HepG2 (cell line): ENCODE data around the gene TOX2. TPM values are rescaled to one million over a fixed set of nuclear protein-coding genes. Genes with fewer than 3 reads are reported as not detected.

Experiments used
- ATAC-seq: fragments of 200-7000 bp; cut with Tn5 transposase; 3 replicates; pipeline ENCODE4 v1.9.1; 2020; ENCODE audit warnings: mild to moderate bottlenecking, moderate library complexity
- BruUV-seq: library from RNA; stranded (reverse); fragments of 400-500 nt; replicated peaks from 2 replicates; lab custom pipeline; 2021; lab: Mats Ljungman, UMichigan
- CTCF ChIA-PET: fragments of 300-600 bp; formaldehyde crosslinking; extraction: SDS; loops from one replicate; lab custom pipeline; 2021; ENCODE audit warnings: low total read pairs, inconsistent platforms, low intra/inter-chr PET ratio; lab: Yijun Ruan, JAX
- POLR2A ChIA-PET: fragments of 350-600 bp; sonication (Branson Sonifier 250); formaldehyde crosslinking; loops from one replicate; lab custom pipeline; 2020; ENCODE audit warnings: antibody characterized with exemption, inconsistent platforms; lab: Yijun Ruan, JAX
- DNase-seq: peaks from one replicate; pipeline ENCODE4 v3.0.0-alpha.2; 2015; ENCODE audit warnings: low spot score
- FAIRE-seq: peaks from 3 replicates; lab custom pipeline; 2011; peaks lifted over from hg19 to GRCh38; lab: Jason Lieb, UNC
- H2AFZ ChIP-seq: one replicate; pipeline ENCODE4 v1.6.1; 2011; ENCODE audit warnings: low read length, inconsistent platforms
- H3K27ac ChIP-seq: fragments of 300-600 bp; 3 replicates; pipeline ENCODE4 v1.8.0; 2011; ENCODE audit warnings: mixed run types, mild to moderate bottlenecking, mixed read lengths, low read length, inconsistent platforms; ENCODE audit not compliant: insufficient read depth; ENCODE audit errors: extremely low read length
- H3K27me3 ChIP-seq, 2 experiments: fragments of 200-600 bp in 1 of 2; 2 replicates in 1 of 2; 3 replicates in 1 of 2; pipeline versions ENCODE4 v1.6.0 to v1.8.0; 2011; ENCODE audit warnings: low read length in 2 of 2, mild to moderate bottlenecking in 2 of 2, moderate library complexity in 2 of 2, inconsistent platforms in 1 of 2; ENCODE audit not compliant: insufficient read depth in 2 of 2, control insufficient read depth in 1 of 2
- H3K36me3 ChIP-seq, 2 experiments: fragments of 200-600 bp in 1 of 2; replicated peaks in 1 of 2; 2 replicates in 1 of 2; 3 replicates in 1 of 2; pipeline versions ENCODE4 v1.5.1 to v1.8.0; 2011; ENCODE audit warnings: low read length in 2 of 2, inconsistent platforms in 1 of 2; ENCODE audit not compliant: insufficient read depth in 2 of 2, control insufficient read depth in 1 of 2
- H3K4me1 ChIP-seq: 2 replicates; pipeline ENCODE4 v1.5.1; 2012; ENCODE audit warnings: low read length, inconsistent platforms; ENCODE audit not compliant: insufficient read depth
- H3K4me2 ChIP-seq: 2 replicates; pipeline ENCODE4 v1.6.0; 2011; ENCODE audit warnings: low read depth, low read length, inconsistent platforms
- H3K4me3 ChIP-seq, 3 experiments: fragments of 200-600 bp in 1 of 3; sonication (generic), shearing (Covaris generic) in 1 of 3; replicated peaks in 1 of 3; 2 replicates each; pipeline ENCODE4 v1.5.1; 2011 to 2016; ENCODE audit warnings: low read length in 3 of 3, inconsistent platforms in 2 of 3, low read depth in 2 of 3, mild to moderate bottlenecking in 2 of 3, control low read depth in 1 of 3, mixed read lengths in 1 of 3; ENCODE audit not compliant: insufficient read depth in 1 of 3
- H3K79me2 ChIP-seq: one replicate; pipeline ENCODE4 v1.6.1; 2011; ENCODE audit warnings: low read length, inconsistent platforms; ENCODE audit not compliant: insufficient read depth
- H3K9ac ChIP-seq: 2 replicates; pipeline ENCODE4 v1.6.0; 2011; ENCODE audit warnings: mild to moderate bottlenecking, low read depth, low read length, inconsistent platforms; ENCODE audit not compliant: insufficient read depth
- H3K9me3 ChIP-seq: 2 replicates; pipeline ENCODE4 v1.5.1; 2012; ENCODE audit warnings: mild to moderate bottlenecking, low read length
- H4K20me1 ChIP-seq: 2 replicates; pipeline ENCODE4 v1.6.0; 2011; ENCODE audit warnings: inconsistent platforms, mild to moderate bottlenecking, low read length, moderate library complexity; ENCODE audit not compliant: insufficient read depth
- BORCS8-MEF2B ChIP-seq: sonication (generic); formaldehyde crosslinking; IDR thresholded peaks from 2 replicates; pipeline ENCODE4 v1.8.0; 2022; ENCODE audit warnings: mild to moderate bottlenecking, missing genetic modification reagents
- GZF1 ChIP-seq: sonication (generic); formaldehyde crosslinking; IDR thresholded peaks from 2 replicates; pipeline ENCODE4 v1.5.1; 2020; ENCODE audit warnings: mild to moderate bottlenecking, missing genetic modification reagents
- IRF2 ChIP-seq: IDR thresholded peaks from 2 replicates; pipeline ENCODE4 v1.6.1; 2018; ENCODE audit warnings: missing genetic modification reagents, missing compliant biosample characterization
- KDM2A ChIP-seq: sonication (generic); formaldehyde crosslinking; IDR thresholded peaks from 2 replicates; pipeline ENCODE4 v1.4.0; 2020; ENCODE audit warnings: low read depth, missing genetic modification reagents, borderline replicate concordance
- NBN ChIP-seq: fragments of 450-650 bp; conservative IDR thresholded peaks from 2 replicates; pipeline ENCODE4 v1.6.1; 2017
- NONO ChIP-seq, 2 experiments: fragments of 450-650 bp in 1 of 2; sonication (generic) in 1 of 2; formaldehyde crosslinking in 1 of 2; IDR thresholded peaks in 1 of 2; conservative IDR thresholded peaks in 1 of 2; 2 replicates each; pipeline versions ENCODE4 v1.6.1 to v1.8.0; 2017 to 2022; ENCODE audit warnings: mild to moderate bottlenecking in 1 of 2, missing genetic modification reagents in 1 of 2, moderate library complexity in 1 of 2
- PHF8 ChIP-seq: sonication (generic); formaldehyde crosslinking; IDR thresholded peaks from 2 replicates; pipeline ENCODE4 v1.5.0; 2020; ENCODE audit warnings: missing genetic modification reagents
- RELA ChIP-seq: sonication (generic); formaldehyde crosslinking; IDR thresholded peaks from 2 replicates; pipeline ENCODE4 v1.4.0; 2020; ENCODE audit warnings: missing genetic modification reagents
- REXO4 ChIP-seq: sonication (generic); formaldehyde crosslinking; IDR thresholded peaks from 2 replicates; pipeline ENCODE4 v1.8.0; 2022; ENCODE audit warnings: missing genetic modification reagents, mild to moderate bottlenecking, borderline replicate concordance
- SMAD9 ChIP-seq: sonication (generic); formaldehyde crosslinking; IDR thresholded peaks from 2 replicates; pipeline ENCODE4 v1.5.1; 2020; ENCODE audit warnings: mild to moderate bottlenecking, missing genetic modification reagents
- SP140L ChIP-seq: sonication (generic); formaldehyde crosslinking; IDR thresholded peaks from 2 replicates; pipeline ENCODE4 v1.4.0; 2020; ENCODE audit warnings: missing genetic modification reagents, borderline replicate concordance
- THAP7 ChIP-seq: sonication (generic); formaldehyde crosslinking; IDR thresholded peaks from 2 replicates; pipeline ENCODE4 v1.8.1; 2023; ENCODE audit warnings: mild to moderate bottlenecking, missing genetic modification reagents
- U2AF2 ChIP-seq: fragments of 200-400 bp; formaldehyde crosslinking; IDR thresholded peaks from 2 replicates; pipeline ENCODE4 v1.6.1; 2017; ENCODE audit warnings: low read depth, mild to moderate bottlenecking, low read length
- ZNF749 ChIP-seq: sonication (generic); formaldehyde crosslinking; IDR thresholded peaks from 2 replicates; pipeline ENCODE4 v1.8.0; 2022; ENCODE audit warnings: mild to moderate bottlenecking, missing genetic modification reagents, moderate library complexity, borderline replicate concordance
- WGBS: methylation state at CpG from one replicate; pipeline ENCODE4 v1.1.6; 2017; ENCODE audit warnings: low lambda C conversion rate; 5-methylcytosine and 5-hydroxymethylcytosine counted together
- in situ Hi-C: cut with HindIII; loops from 2 replicates; pipeline ENCODE4 v1.10.0; 2017; ENCODE audit warnings: low pct_unique_long_range_greater_than_20kb; ENCODE audit not compliant: extremely low pct_ligation_motif_present
- intact Hi-C: fragments of 100-400 bp; cut with micrococcal nuclease; formaldehyde crosslinking; loops from one replicate; pipeline ENCODE4 v1.10.0; 2022; ENCODE audit not compliant: unreplicated experiment
- polyA plus RNA-seq, 8 experiments: library from polyadenylated mRNA; depleted of rRNA in 3 of 8; stranded (reverse) in 7 of 8; unstranded in 1 of 8; fragments of >200 nt; fragmentation: Illumina TruSeq in 4 of 8; extraction: Trizol in 4 of 8; gene quantifications; 2 replicates each; pipeline versions ENCODE4 v1.2.1 to v1.2.3, GENCODE V29; 2011 to 2016; ENCODE audit warnings: low read depth in 4 of 8, missing spikeins in 1 of 8, mixed read lengths in 1 of 8; ENCODE audit not compliant: insufficient read depth in 1 of 8
- total RNA-seq, 5 experiments: library from RNA; depleted of rRNA; stranded (reverse); fragments of >200 nt; fragmentation: Illumina TruSeq; extraction: Trizol; gene quantifications; 2 replicates each; pipeline ENCODE4 v1.2.3, GENCODE V29; 2016; ENCODE audit warnings: low read depth in 1 of 5

Gene TOX2
- total and polyA plus RNA-seq, 2 of the 13 experiments (the other 11 are each of a cell fraction or from before 2014, with no cell fraction given) = not detected

DNA sequence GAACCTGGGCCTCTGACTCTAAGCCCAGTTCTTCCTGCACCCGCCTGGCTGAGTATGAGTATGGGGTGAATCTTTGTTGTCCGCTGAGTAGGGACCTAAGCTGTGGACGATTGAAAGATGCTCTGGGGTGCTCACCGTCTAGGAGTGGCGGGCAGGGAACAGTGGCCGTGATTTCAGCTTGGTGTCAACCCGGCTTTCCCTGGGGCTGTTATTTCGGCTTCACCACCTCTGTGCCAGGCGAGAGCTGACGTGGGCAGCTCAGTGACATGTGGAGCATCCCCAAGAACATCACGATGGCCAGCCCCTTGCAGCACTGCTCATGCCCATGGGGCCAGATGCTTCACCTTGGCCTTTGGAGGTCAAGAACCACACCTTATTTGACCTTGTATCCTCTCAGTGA lies 102.6 kb downstream of the TOX2 start:
- intact Hi-C loops = no loop called here
- H3K27me3 ChIP-seq = peaks cover 0 to 69% of the 10 kb centered on the region in 2 experiments; a peak in 3 of 5 replicates
- no peaks in the 10 kb centered on the region for H3K36me3 ChIP-seq
- CTCF ChIA-PET = no interaction called here
- H2AFZ ChIP-seq = no peak overlapping the region
- 25% methylated on average over 11 of the region's 11 CpGs for WGBS
- H3K79me2 ChIP-seq = no peaks in the 10 kb centered on the region
- no peak overlapping the region for H3K4me3 ChIP-seq
- no peak overlapping the region for H3K4me2 ChIP-seq
- DNase-seq (no peak), ATAC-seq (no peak), FAIRE-seq (no peak)
- no peaks in the 10 kb centered on the region for H4K20me1 ChIP-seq
- in situ Hi-C loops = no loop called here
- TF ChIP-seq SP140L (CRISPR knock-in tag) (no peak), U2AF2 (no peak), RELA (CRISPR knock-in tag) (no peak), KDM2A (CRISPR knock-in tag) (no peak), NBN (no peak), REXO4 (CRISPR knock-in tag) (no peak), PHF8 (CRISPR knock-in tag) (no peak), BORCS8-MEF2B (no peak), SMAD9 (CRISPR knock-in tag) (no peak), IRF2 (CRISPR knock-in tag) (no peak), GZF1 (CRISPR knock-in tag) (no peak), ZNF749 (CRISPR knock-in tag) (no peak), NONO (IDR thresholded peaks at IDR 0.05) (no peak), NONO (CRISPR knock-in tag; conservative IDR thresholded peaks at IDR 0.05) (no peak), THAP7 (CRISPR knock-in tag) (no peak)
- POLR2A ChIA-PET = no interaction called here
- no peak overlapping the region for H3K9ac ChIP-seq
- no peaks in the 10 kb centered on the region for H3K9me3 ChIP-seq
- H3K4me1 ChIP-seq = no peaks in the 10 kb centered on the region
- H3K27ac ChIP-seq = no peak overlapping the region
- BruUV-seq = no TSS peak
